ENCODE data around the gene TMEM11.
"Not testable (repeated sequence)": the region's sequence is repeated elsewhere in the genome, so short reads cannot be mapped to it uniquely, and the experiment has no call there.

TMEM11 gene

GRCh38 chr17:21208352-21208751, 5.6 kb downstream of the TMEM11 start:
- H3K4me1 Mint-ChIP-seq, result peaks cover 50% of the 10 kb centered on the region
- no peaks in the 10 kb centered on the region for H3K27me3 Mint-ChIP-seq
- peaks cover 7% of the 10 kb centered on the region for H3K36me3 Mint-ChIP-seq
- no peak for ATAC-seq
- no peaks in the 10 kb centered on the region for H3K9me3 Mint-ChIP-seq
- no peak overlapping the region for H3K4me3 Mint-ChIP-seq
- H3K27ac Mint-ChIP-seq, result no peak overlapping the region

GRCh38 chr17:21204935-21205334, 9.0 kb downstream of the TMEM11 start:
- Mint-ChIP-seq H3K9me3 (no peaks in the 10 kb centered on the region), H3K27ac (no peak overlapping the region), H3K4me3 (no peak overlapping the region), H3K4me1 (peaks cover 40% of the 10 kb centered on the region), H3K36me3 (peaks cover under 1% of the 10 kb centered on the region), H3K27me3 (no peaks in the 10 kb centered on the region)
- no peak for ATAC-seq

- Mint-ChIP-seq H3K36me3 (peaks cover 13% of the 10 kb centered on the region), H3K27ac (no peak overlapping the region), H3K9me3 (no peaks in the 10 kb centered on the region), H3K4me3 (no peak overlapping the region), H3K4me1 (peaks cover 50% of the 10 kb centered on the region), H3K27me3 (no peaks in the 10 kb centered on the region)
- no peak for ATAC-seq
Measured at GRCh38 chr17:21202512-21202911, 11.4 kb downstream of the TMEM11 start.

- H3K27me3 Mint-ChIP-seq, result no peaks in the 10 kb centered on the region
- H3K4me3 Mint-ChIP-seq, result no peak overlapping the region
- H3K9me3 Mint-ChIP-seq, result no peaks in the 10 kb centered on the region
- H3K4me1 Mint-ChIP-seq, result peaks cover 50% of the 10 kb centered on the region
- ATAC-seq, result no peak
- H3K27ac Mint-ChIP-seq, result no peak overlapping the region
- H3K36me3 Mint-ChIP-seq, result peaks cover 19% of the 10 kb centered on the region
Measured at GRCh38 chr17:21201874-21202273, 12.1 kb downstream of the TMEM11 start.

- ATAC-seq, result no peak
- Mint-ChIP-seq H3K27me3 (no peaks in the 10 kb centered on the region), H3K4me1 (peaks cover 49% of the 10 kb centered on the region), H3K36me3 (peaks cover 25% of the 10 kb centered on the region), H3K9me3 (no peaks in the 10 kb centered on the region), H3K27ac (no peak overlapping the region), H3K4me3 (no peak overlapping the region)
Measured at GRCh38 chr17:21201298-21201595, 12.7 kb downstream of the TMEM11 start.

GRCh38 chr17:21200590-21201297, 13.2 kb downstream of the TMEM11 start:
- no peaks in the 10 kb centered on the region for H3K27me3 Mint-ChIP-seq
- no peaks in the 10 kb centered on the region for H3K9me3 Mint-ChIP-seq
- peaks cover 25% of the 10 kb centered on the region for H3K36me3 Mint-ChIP-seq
- no peak overlapping the region for H3K4me3 Mint-ChIP-seq
- no peak for ATAC-seq
- peaks cover 44% of the 10 kb centered on the region for H3K4me1 Mint-ChIP-seq
- H3K27ac Mint-ChIP-seq, result peak overlapping the region; percentile 65

- peak overlapping the region; percentile 65 for H3K27ac Mint-ChIP-seq
- peaks cover 36% of the 10 kb centered on the region for H3K4me1 Mint-ChIP-seq
- peaks cover 25% of the 10 kb centered on the region for H3K36me3 Mint-ChIP-seq
- H3K4me3 Mint-ChIP-seq, result no peak overlapping the region
- no peaks in the 10 kb centered on the region for H3K27me3 Mint-ChIP-seq
- peak; percentile 67 for ATAC-seq
- no peaks in the 10 kb centered on the region for H3K9me3 Mint-ChIP-seq
Measured at GRCh38 chr17:21199856-21200255, 14.1 kb downstream of the TMEM11 start.

GRCh38 chr17:21199311-21199710, 14.7 kb downstream of the TMEM11 start:
- no peak overlapping the region for H3K27ac Mint-ChIP-seq
- no peaks in the 10 kb centered on the region for H3K9me3 Mint-ChIP-seq
- ATAC-seq, result no peak
- no peaks in the 10 kb centered on the region for H3K27me3 Mint-ChIP-seq
- H3K36me3 Mint-ChIP-seq, result peaks cover 25% of the 10 kb centered on the region
- H3K4me3 Mint-ChIP-seq, result no peak overlapping the region
- H3K4me1 Mint-ChIP-seq, result peaks cover 36% of the 10 kb centered on the region

- no peaks in the 10 kb centered on the region for H3K27me3 Mint-ChIP-seq
- no peaks in the 10 kb centered on the region for H3K9me3 Mint-ChIP-seq
- H3K36me3 Mint-ChIP-seq, result peaks cover 27% of the 10 kb centered on the region
- no peak overlapping the region for H3K4me3 Mint-ChIP-seq
- peaks cover 36% of the 10 kb centered on the region for H3K4me1 Mint-ChIP-seq
- no peak overlapping the region for H3K27ac Mint-ChIP-seq
- ATAC-seq, result no peak
Measured at GRCh38 chr17:21198411-21198810, 15.6 kb downstream of the TMEM11 start.

- no peak overlapping the region for H3K27ac Mint-ChIP-seq
- H3K4me3 Mint-ChIP-seq, result no peak overlapping the region
- H3K4me1 Mint-ChIP-seq, result peaks cover 28% of the 10 kb centered on the region
- peaks cover 38% of the 10 kb centered on the region for H3K36me3 Mint-ChIP-seq
- no peak for ATAC-seq
- H3K9me3 Mint-ChIP-seq, result no peaks in the 10 kb centered on the region
- no peaks in the 10 kb centered on the region for H3K27me3 Mint-ChIP-seq
Measured at GRCh38 chr17:21196126-21196525, 17.8 kb downstream of the TMEM11 start.

- H3K27ac Mint-ChIP-seq, result peak overlapping the region; percentile 39
- no peaks in the 10 kb centered on the region for H3K27me3 Mint-ChIP-seq
- H3K9me3 Mint-ChIP-seq, result no peaks in the 10 kb centered on the region
- ATAC-seq, result no peak
- H3K4me1 Mint-ChIP-seq, result peaks cover 13% of the 10 kb centered on the region
- H3K36me3 Mint-ChIP-seq, result peaks cover 49% of the 10 kb centered on the region
- H3K4me3 Mint-ChIP-seq, result no peak overlapping the region
Measured at GRCh38 chr17:21194703-21195102, 19.3 kb downstream of the TMEM11 start.

- no peaks in the 10 kb centered on the region for H3K9me3 Mint-ChIP-seq
- H3K27ac Mint-ChIP-seq, result peak overlapping the region; percentile 39
- H3K4me3 Mint-ChIP-seq, result no peak overlapping the region
- no peak for ATAC-seq
- peaks cover 49% of the 10 kb centered on the region for H3K36me3 Mint-ChIP-seq
- peaks cover 11% of the 10 kb centered on the region for H3K4me1 Mint-ChIP-seq
- no peaks in the 10 kb centered on the region for H3K27me3 Mint-ChIP-seq
Measured at GRCh38 chr17:21194226-21194625, 19.7 kb downstream of the TMEM11 start.

GRCh38 chr17:21193031-21193430, 20.9 kb downstream of the TMEM11 start:
- Mint-ChIP-seq H3K36me3 (peaks cover 52% of the 10 kb centered on the region), H3K27me3 (no peaks in the 10 kb centered on the region), H3K9me3 (no peaks in the 10 kb centered on the region), H3K4me3 (no peak overlapping the region), H3K27ac (no peak overlapping the region), H3K4me1 (peaks cover 6% of the 10 kb centered on the region)
- no peak for ATAC-seq

GRCh38 chr17:21192414-21192813, 21.5 kb downstream of the TMEM11 start:
- H3K36me3 Mint-ChIP-seq, result peaks cover 46% of the 10 kb centered on the region

GRCh38 chr17:21191698-21192097, 22.3 kb downstream of the TMEM11 start:
- Mint-ChIP-seq H3K36me3 (peaks cover 41% of the 10 kb centered on the region), H3K27ac (no peak overlapping the region)

More at GRCh38 chr17:21192414-21192813, 21.5 kb downstream of the TMEM11 start:
- H3K9me3 Mint-ChIP-seq, H3K4me3 Mint-ChIP-seq, ATAC-seq, H3K4me1 Mint-ChIP-seq, H3K27me3 Mint-ChIP-seq, H3K27ac Mint-ChIP-seq: not testable (repeated sequence)

GRCh38 chr17:21190078-21190477, 23.9 kb downstream of the TMEM11 start:
- Mint-ChIP-seq H3K27ac (no peak overlapping the region), H3K9me3 (no peaks in the 10 kb centered on the region), H3K4me1 (peaks cover 6% of the 10 kb centered on the region), H3K27me3 (no peaks in the 10 kb centered on the region), H3K4me3 (no peak overlapping the region), H3K36me3 (peaks cover 43% of the 10 kb centered on the region)
- no peak for ATAC-seq

More at GRCh38 chr17:21191698-21192097, 22.3 kb downstream of the TMEM11 start:
- H3K9me3 Mint-ChIP-seq, result no peaks in the 10 kb centered on the region
- ATAC-seq, result no peak
- H3K4me3 Mint-ChIP-seq, result no peak overlapping the region
- no peaks in the 10 kb centered on the region for H3K27me3 Mint-ChIP-seq
- peaks cover 6% of the 10 kb centered on the region for H3K4me1 Mint-ChIP-seq
